HEK293 (cell line): ENCODE results near the gene DUSP3.

ENCODE experiments used
- CTCF ChIA-PET: fragments of 350-600 bp; formaldehyde crosslinking; extraction: SDS; loops from one replicate; lab custom pipeline; 2021; ENCODE audit warnings: antibody characterized with exemption; lab: Yijun Ruan, JAX
- POLR2A ChIA-PET: fragments of 300-600 bp; formaldehyde crosslinking; extraction: SDS; loops from one replicate; lab custom pipeline; 2020; ENCODE audit warnings: antibody characterized with exemption, inconsistent platforms; lab: Yijun Ruan, JAX
- H3K27ac ChIP-seq: fragments of 200-500 bp; sonication (Bioruptor generic); 2 replicates; pipeline ENCODE4 v1.5.1; 2014; ENCODE audit warnings: low read depth, low read length, control low read depth, inconsistent platforms; ENCODE audit errors: extremely low read depth
- H3K36me3 ChIP-seq, 2 experiments: fragments of 200-500 bp in 1 of 2; sonication (Bioruptor generic) in 1 of 2; 1 replicate in 1 of 2; 2 replicates in 1 of 2; pipeline ENCODE4 v1.5.1; 2014 to 2017; ENCODE audit warnings: inconsistent platforms in 2 of 2, low read length in 2 of 2; ENCODE audit not compliant: control insufficient read depth in 2 of 2, insufficient read depth in 1 of 2
- H3K4me1 ChIP-seq: fragments of 200-500 bp; sonication (Bioruptor generic); 2 replicates; pipeline ENCODE4 v1.5.1; 2014; ENCODE audit warnings: mild to moderate bottlenecking, low read length, inconsistent platforms; ENCODE audit not compliant: control insufficient read depth, insufficient read depth
- H3K4me3 ChIP-seq: 2 replicates; pipeline ENCODE4 v1.5.1; 2011; ENCODE audit warnings: low read depth, mild to moderate bottlenecking, control low read depth, low read length, moderate library complexity
- H3K9me3 ChIP-seq: fragments of 200-500 bp; sonication (Bioruptor generic); 2 replicates; pipeline ENCODE4 v1.5.1; 2014; ENCODE audit warnings: low read depth, low read length, inconsistent platforms; ENCODE audit not compliant: control insufficient read depth, insufficient read depth
- ATF2 ChIP-seq: fragments of 450-650 bp; formaldehyde crosslinking; IDR thresholded peaks from 2 replicates; pipeline ENCODE4 v1.5.1; 2016; ENCODE audit warnings: missing biosample characterization, missing genetic modification characterization, low read depth
- PBX3 ChIP-seq: sonication (generic); formaldehyde crosslinking; IDR thresholded peaks from 2 replicates; pipeline ENCODE4 v1.8.1; 2022; ENCODE audit warnings: mild to moderate bottlenecking, moderate library complexity, missing genetic modification reagents
- SCRT1 ChIP-seq: fragments of 450-650 bp; formaldehyde crosslinking; IDR thresholded peaks from 2 replicates; pipeline ENCODE4 v1.5.1; 2016; ENCODE audit warnings: missing biosample characterization, missing genetic modification characterization, borderline replicate concordance
- SCRT2 ChIP-seq: fragments of 450-650 bp; formaldehyde crosslinking; IDR thresholded peaks from 2 replicates; pipeline ENCODE4 v1.5.1; 2016; ENCODE audit warnings: missing biosample characterization, missing genetic modification characterization
- ZBTB10 ChIP-seq: fragments of 450-650 bp; formaldehyde crosslinking; IDR thresholded peaks from 2 replicates; pipeline ENCODE4 v1.5.1; 2016; ENCODE audit warnings: missing biosample characterization, missing genetic modification characterization
- ZEB2 ChIP-seq: fragments of 450-650 bp; formaldehyde crosslinking; IDR thresholded peaks from 2 replicates; pipeline ENCODE4 v1.5.1; 2016; ENCODE audit warnings: missing biosample characterization, missing genetic modification characterization
- ZFP3 ChIP-seq: fragments of 450-650 bp; formaldehyde crosslinking; IDR thresholded peaks from 2 replicates; pipeline ENCODE4 v1.5.1; 2016; ENCODE audit warnings: low read depth, missing biosample characterization, missing genetic modification characterization
- ZNF132 ChIP-seq: fragments of 450-650 bp; formaldehyde crosslinking; IDR thresholded peaks from 2 replicates; pipeline ENCODE4 v1.5.1; 2017; ENCODE audit warnings: missing biosample characterization, missing genetic modification characterization, borderline replicate concordance
- ZNF157 ChIP-seq: fragments of 450-650 bp; formaldehyde crosslinking; IDR thresholded peaks from 2 replicates; pipeline ENCODE4 v1.5.1; 2016; ENCODE audit warnings: missing biosample characterization, missing genetic modification characterization
- ZNF16 ChIP-seq: fragments of 450-650 bp; formaldehyde crosslinking; IDR thresholded peaks from 2 replicates; pipeline ENCODE4 v1.5.1; 2016; ENCODE audit warnings: low read depth, missing biosample characterization, missing genetic modification characterization
- ZNF221 ChIP-seq: fragments of 450-650 bp; formaldehyde crosslinking; IDR thresholded peaks from 2 replicates; pipeline ENCODE4 v1.5.1; 2017; ENCODE audit warnings: missing biosample characterization, missing genetic modification characterization, borderline replicate concordance
- ZNF311 ChIP-seq: fragments of 450-650 bp; formaldehyde crosslinking; IDR thresholded peaks from 2 replicates; pipeline ENCODE4 v1.5.1; 2017; ENCODE audit warnings: missing biosample characterization, missing genetic modification characterization, borderline replicate concordance
- ZNF341 ChIP-seq: fragments of 450-650 bp; formaldehyde crosslinking; IDR thresholded peaks from 2 replicates; pipeline ENCODE4; 2016; ENCODE audit warnings: low read depth, missing biosample characterization, missing genetic modification characterization
- ZNF366 ChIP-seq: fragments of 450-650 bp; formaldehyde crosslinking; conservative IDR thresholded peaks from 2 replicates; pipeline ENCODE4 v1.5.1; 2016; ENCODE audit warnings: missing biosample characterization, missing genetic modification characterization
- ZNF394 ChIP-seq: fragments of 450-650 bp; formaldehyde crosslinking; IDR thresholded peaks from 2 replicates; pipeline ENCODE4 v1.5.1; 2016; ENCODE audit warnings: missing biosample characterization, missing genetic modification characterization, mild to moderate bottlenecking, moderate library complexity, borderline replicate concordance
- ZNF549 ChIP-seq: fragments of 450-650 bp; IDR thresholded peaks from 2 replicates; pipeline ENCODE4 v1.5.1; 2018; ENCODE audit warnings: missing biosample characterization, missing genetic modification characterization, mild to moderate bottlenecking, inconsistent platforms, moderate library complexity
- ZNF610 ChIP-seq: fragments of 450-650 bp; formaldehyde crosslinking; IDR thresholded peaks from 2 replicates; pipeline ENCODE4 v1.5.1; 2016; ENCODE audit warnings: missing biosample characterization, missing genetic modification characterization, borderline replicate concordance
- ZNF629 ChIP-seq: fragments of 450-650 bp; formaldehyde crosslinking; IDR thresholded peaks from 2 replicates; pipeline ENCODE4 v1.5.1; 2017; ENCODE audit warnings: missing biosample characterization, missing genetic modification characterization
- ZNF654 ChIP-seq: fragments of 450-650 bp; formaldehyde crosslinking; IDR thresholded peaks from 2 replicates; pipeline ENCODE4 v1.5.1; 2016; ENCODE audit warnings: low read depth, missing biosample characterization, missing genetic modification characterization
- ZNF704 ChIP-seq: fragments of 450-650 bp; formaldehyde crosslinking; IDR thresholded peaks from 2 replicates; pipeline ENCODE4 v1.5.1; 2016; ENCODE audit warnings: missing biosample characterization, missing genetic modification characterization
- ZNF707 ChIP-seq: fragments of 450-650 bp; formaldehyde crosslinking; IDR thresholded peaks from 2 replicates; pipeline ENCODE4 v1.5.1; 2016; ENCODE audit warnings: missing biosample characterization, missing genetic modification characterization
- ZSCAN4 ChIP-seq: fragments of 450-650 bp; formaldehyde crosslinking; IDR thresholded peaks from 2 replicates; pipeline ENCODE4 v1.5.1; 2017; ENCODE audit warnings: missing biosample characterization, missing genetic modification characterization

The DUSP3 gene

GRCh38 chr17:43772877-43773648 lies 5.7 kb downstream of the DUSP3 start:
- POLR2A ChIA-PET, result interaction anchor here (0.6 to 0.8 kb wide), 2 partner anchors 9 to 15 kb away, joined by 3 to 4 read pairs; no protein-coding TSS in a partner anchor
- Histone ChIP-seq H3K27ac (no peak overlapping the region), H3K9me3 (no peaks in the 10 kb centered on the region)
- TF ChIP-seq ZNF394 (tag by site-specific recombination), result peak; percentile 51; the same call in 1 of the 2 replicates
- no peak for TF ChIP-seq ZNF704 (tag by site-specific recombination)
- no peak for TF ChIP-seq ZNF366 (tag by site-specific recombination)
- TF ChIP-seq ZNF654, result no peak
- no peak for TF ChIP-seq ZNF341 (tag by site-specific recombination)
- TF ChIP-seq, all 188 proteins: peak for 1
- CTCF ChIA-PET, result interaction anchor here (0.6 to 2.1 kb wide), 6 partner anchors 10 to 175 kb away, joined by 3 to 11 read pairs (median 5); partner anchors contain the start of gene SOST
- Histone ChIP-seq H3K4me3 (no peak overlapping the region), H3K4me1 (no peaks in the 10 kb centered on the region), H3K36me3 (peaks cover 42 to 80% of the 10 kb centered on the region in 2 experiments)

GRCh38 chr17:43771463-43771862 lies 7.3 kb downstream of the DUSP3 start:
- POLR2A ChIA-PET, result interaction anchor here (0.6 to 0.7 kb wide), 3 partner anchors 66 to 235 kb away, joined by 3 read pairs; no protein-coding TSS in a partner anchor
- Histone ChIP-seq H3K4me1 (no peaks in the 10 kb centered on the region), H3K4me3 (no peak overlapping the region), H3K36me3 (peaks cover 31 to 78% of the 10 kb centered on the region in 2 experiments), H3K27ac (no peak overlapping the region), H3K9me3 (no peaks in the 10 kb centered on the region)
- TF ChIP-seq ZFP3 (no peak), ZNF629 (tag by site-specific recombination) (no peak), SCRT2 (no peak), ZBTB10 (tag by site-specific recombination) (no peak), ZNF132 (tag by site-specific recombination) (no peak), ZEB2 (tag by site-specific recombination) (no peak), ZNF549 (no peak), ZNF221 (tag by site-specific recombination) (no peak), PBX3 (CRISPR knock-in tag) (no peak), ZNF157 (no peak)
- CTCF ChIA-PET, result interaction anchor here (2.1 kb wide), 1 partner anchor 76 kb away, joined by 11 read pairs; no protein-coding TSS in a partner anchor

- POLR2A ChIA-PET, result no interaction called here
- no peak for TF ChIP-seq ZNF707
- peak; percentile 34; the same call in 1 of the 2 replicates for TF ChIP-seq ATF2 (tag by site-specific recombination)
- no peak for TF ChIP-seq ZNF16
- no peak for TF ChIP-seq ZNF311 (tag by site-specific recombination)
- no peak for TF ChIP-seq SCRT1
- TF ChIP-seq ZSCAN4 (tag by site-specific recombination), result peak; percentile 46; the same call in 1 of the 2 replicates
- TF ChIP-seq ZNF610 (tag by site-specific recombination), result no peak
Measured at GRCh38 chr17:43770957-43771356, 7.8 kb downstream of the DUSP3 start.

More at GRCh38 chr17:43770957-43771356, 7.8 kb downstream of the DUSP3 start:
- H3K27ac ChIP-seq, result no peak overlapping the region
- H3K36me3 ChIP-seq, result peaks cover 31 to 73% of the 10 kb centered on the region in 2 experiments
- no peak overlapping the region for H3K4me3 ChIP-seq
- no peaks in the 10 kb centered on the region for H3K4me1 ChIP-seq
- H3K9me3 ChIP-seq, result no peaks in the 10 kb centered on the region
- CTCF ChIA-PET, result interaction anchor here (0.6 to 1.9 kb wide), 2 partner anchors 11 to 30 kb away, joined by 3 to 8 read pairs; no protein-coding TSS in a partner anchor
